A673 (cell line): ENCODE measurements around the gene FSTL4. TPM values are rescaled to one million over a fixed set of nuclear protein-coding genes. Genes with fewer than 3 reads are reported as not detected.

Source experiments
- BruUV-seq: library from RNA; stranded (reverse); fragments of 400-500 nt; replicated peaks from 2 replicates; lab custom pipeline; 2021; lab: Mats Ljungman, UMichigan
- CTCF ChIA-PET: fragments of 300-600 bp; sonication (Branson Sonifier 250); formaldehyde crosslinking; loops from one replicate; lab custom pipeline; 2022; ENCODE audit warnings: antibody characterized with exemption; lab: Charles Lee
- POLR2A ChIA-PET: fragments of 300-600 bp; sonication (Branson Sonifier 250); formaldehyde crosslinking; loops from one replicate; lab custom pipeline; 2022; ENCODE audit warnings: antibody characterized with exemption; ENCODE audit not compliant: low non-redundant PET; lab: Charles Lee
- DNase-seq: peaks from one replicate; pipeline ENCODE4 v3.0.0-alpha.2; 2015; ENCODE audit warnings: low spot score
- H3K27ac ChIP-seq: fragments of 200-600 bp; sonication (generic); 2 replicates; pipeline ENCODE4 v1.5.1; 2016; ENCODE audit warnings: mixed run types, low read depth, mild to moderate bottlenecking, mixed read lengths, antibody characterized with exemption, low read length; ENCODE audit not compliant: poor library complexity, severe bottlenecking
- H3K27me3 ChIP-seq: fragments of 200-600 bp; sonication (generic); replicated peaks from 2 replicates; pipeline ENCODE4 v1.6.1; 2017; ENCODE audit warnings: mixed run types, low read depth, mild to moderate bottlenecking, mixed read lengths, antibody characterized with exemption, low read length; ENCODE audit not compliant: insufficient read depth, poor library complexity
- H3K36me3 ChIP-seq: fragments of 200-600 bp; sonication (generic); 2 replicates; pipeline ENCODE4 v1.6.1; 2016; ENCODE audit warnings: mixed run types, mild to moderate bottlenecking, mixed read lengths, antibody characterized with exemption, low read length; ENCODE audit not compliant: insufficient read depth, poor library complexity, severe bottlenecking
- H3K4me1 ChIP-seq: fragments of 200-600 bp; sonication (generic); 2 replicates; pipeline ENCODE4 v1.6.1; 2017; ENCODE audit warnings: mixed run types, mild to moderate bottlenecking, mixed read lengths, antibody characterized with exemption, low read length; ENCODE audit not compliant: insufficient read depth, poor library complexity, severe bottlenecking
- H3K4me3 ChIP-seq: fragments of 200-600 bp; sonication (generic); 2 replicates; pipeline ENCODE4 v1.5.1; 2016; ENCODE audit warnings: low read depth, mixed run types, mild to moderate bottlenecking, mixed read lengths, low read length; ENCODE audit not compliant: poor library complexity, severe bottlenecking
- H3K9me3 ChIP-seq: fragments of 200-600 bp; sonication (generic); 2 replicates; pipeline ENCODE4 v1.6.1; 2016; ENCODE audit warnings: mixed run types, low read depth, mild to moderate bottlenecking, mixed read lengths, antibody characterized with exemption, low read length; ENCODE audit not compliant: poor library complexity, severe bottlenecking
- EZH2 ChIP-seq: fragments of 200-600 bp; sonication (generic); IDR thresholded peaks from 2 replicates; pipeline ENCODE4 v1.6.1; 2017; ENCODE audit warnings: borderline replicate concordance, low read depth, mild to moderate bottlenecking, mixed read lengths, antibody characterized with exemption, low read length; ENCODE audit not compliant: poor library complexity, severe bottlenecking
- intact Hi-C: fragments of 100-400 bp; cut with micrococcal nuclease; formaldehyde crosslinking; loops from one replicate; pipeline ENCODE4 v1.10.0; 2022; ENCODE audit not compliant: unreplicated experiment
- total RNA-seq: library from RNA; stranded (reverse); gene quantifications from 2 replicates; pipeline ENCODE4 v1.2.3, GENCODE V29; 2021
- TF ChIP-seq, protein P1 (sequence below): fragments of 300-800, 200-600 bp; sonication (generic); conservative IDR thresholded peaks from 2 replicates; pipeline ENCODE4 v1.5.1; 2017; ENCODE audit warnings: low read depth, mild to moderate bottlenecking, antibody characterized with exemption, low read length, moderate library complexity, mixed read lengths

The FSTL4 gene
- total RNA-seq, 1 experiment from 2014 or later = 0.86 TPM

DNA sequence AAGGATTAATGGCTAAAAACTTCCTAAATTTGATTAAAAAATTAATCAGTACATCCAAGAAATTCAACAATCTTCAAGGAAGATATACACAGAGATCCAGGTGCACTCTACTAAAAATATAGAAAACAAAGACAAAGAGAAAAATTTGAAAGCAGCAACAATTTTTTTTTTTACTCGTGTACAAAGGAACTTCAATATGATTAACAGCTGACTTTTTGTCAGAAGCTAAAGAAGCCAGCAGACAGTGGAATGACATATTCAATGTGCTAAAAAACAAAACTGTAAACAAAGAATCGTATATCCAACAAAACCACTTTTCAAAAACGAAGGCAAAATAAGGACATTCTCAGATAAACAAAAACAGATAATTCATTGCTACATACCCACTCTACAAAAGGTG lies 234.6 kb downstream of the FSTL4 start:
- no peaks in the 10 kb centered on the region for H3K27me3 ChIP-seq
- no peaks in the 10 kb centered on the region for H3K4me1 ChIP-seq
- H3K36me3 ChIP-seq = no peaks in the 10 kb centered on the region
- no peak overlapping the region for H3K4me3 ChIP-seq
- DNase-seq = no peak
- TF ChIP-seq, protein P1, sequence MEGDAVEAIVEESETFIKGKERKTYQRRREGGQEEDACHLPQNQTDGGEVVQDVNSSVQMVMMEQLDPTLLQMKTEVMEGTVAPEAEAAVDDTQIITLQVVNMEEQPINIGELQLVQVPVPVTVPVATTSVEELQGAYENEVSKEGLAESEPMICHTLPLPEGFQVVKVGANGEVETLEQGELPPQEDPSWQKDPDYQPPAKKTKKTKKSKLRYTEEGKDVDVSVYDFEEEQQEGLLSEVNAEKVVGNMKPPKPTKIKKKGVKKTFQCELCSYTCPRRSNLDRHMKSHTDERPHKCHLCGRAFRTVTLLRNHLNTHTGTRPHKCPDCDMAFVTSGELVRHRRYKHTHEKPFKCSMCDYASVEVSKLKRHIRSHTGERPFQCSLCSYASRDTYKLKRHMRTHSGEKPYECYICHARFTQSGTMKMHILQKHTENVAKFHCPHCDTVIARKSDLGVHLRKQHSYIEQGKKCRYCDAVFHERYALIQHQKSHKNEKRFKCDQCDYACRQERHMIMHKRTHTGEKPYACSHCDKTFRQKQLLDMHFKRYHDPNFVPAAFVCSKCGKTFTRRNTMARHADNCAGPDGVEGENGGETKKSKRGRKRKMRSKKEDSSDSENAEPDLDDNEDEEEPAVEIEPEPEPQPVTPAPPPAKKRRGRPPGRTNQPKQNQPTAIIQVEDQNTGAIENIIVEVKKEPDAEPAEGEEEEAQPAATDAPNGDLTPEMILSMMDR = no peak
- TF ChIP-seq EZH2 = no peak
- no TSS peak for BruUV-seq
- intact Hi-C loops = no loop called here
- ChIA-PET CTCF (no interaction called here), POLR2A (no interaction called here)
- H3K27ac ChIP-seq = no peak overlapping the region
- H3K9me3 ChIP-seq = peaks cover 16% of the 10 kb centered on the region

DNA sequence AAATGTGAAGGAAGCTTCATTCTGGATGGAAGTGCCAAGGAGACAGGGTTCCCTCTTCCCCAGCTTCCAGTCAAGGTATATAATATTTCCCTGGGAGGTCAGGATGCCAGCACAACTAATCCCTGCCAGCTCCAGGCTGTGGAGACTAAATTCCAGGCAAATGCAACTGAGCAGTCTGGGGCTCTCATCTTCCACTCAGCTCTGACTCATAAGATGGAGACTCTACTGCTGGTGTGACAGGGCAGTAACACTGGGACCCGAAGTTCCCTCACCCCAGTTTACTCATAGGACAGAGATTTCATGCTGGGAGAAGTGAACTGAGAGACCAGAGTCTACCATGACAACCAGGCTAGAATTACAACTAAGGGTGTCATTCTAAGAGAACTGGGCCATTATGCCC lies 235.4 kb downstream of the FSTL4 start:
- Histone ChIP-seq H3K27me3 (no peaks in the 10 kb centered on the region), H3K27ac (no peak overlapping the region), H3K36me3 (no peaks in the 10 kb centered on the region), H3K9me3 (peaks cover 16% of the 10 kb centered on the region), H3K4me1 (no peaks in the 10 kb centered on the region), H3K4me3 (no peak overlapping the region)
- intact Hi-C loops = no loop called here
- BruUV-seq = no TSS peak
- TF ChIP-seq EZH2 = no peak
- TF ChIP-seq, protein P1 = no peak
- CTCF ChIA-PET = interaction anchor here (1.0 kb wide), 1 partner anchor 16 kb away, joined by 3 read pairs; no protein-coding TSS in a partner anchor
- DNase-seq = no peak
- POLR2A ChIA-PET = no interaction called here

DNA sequence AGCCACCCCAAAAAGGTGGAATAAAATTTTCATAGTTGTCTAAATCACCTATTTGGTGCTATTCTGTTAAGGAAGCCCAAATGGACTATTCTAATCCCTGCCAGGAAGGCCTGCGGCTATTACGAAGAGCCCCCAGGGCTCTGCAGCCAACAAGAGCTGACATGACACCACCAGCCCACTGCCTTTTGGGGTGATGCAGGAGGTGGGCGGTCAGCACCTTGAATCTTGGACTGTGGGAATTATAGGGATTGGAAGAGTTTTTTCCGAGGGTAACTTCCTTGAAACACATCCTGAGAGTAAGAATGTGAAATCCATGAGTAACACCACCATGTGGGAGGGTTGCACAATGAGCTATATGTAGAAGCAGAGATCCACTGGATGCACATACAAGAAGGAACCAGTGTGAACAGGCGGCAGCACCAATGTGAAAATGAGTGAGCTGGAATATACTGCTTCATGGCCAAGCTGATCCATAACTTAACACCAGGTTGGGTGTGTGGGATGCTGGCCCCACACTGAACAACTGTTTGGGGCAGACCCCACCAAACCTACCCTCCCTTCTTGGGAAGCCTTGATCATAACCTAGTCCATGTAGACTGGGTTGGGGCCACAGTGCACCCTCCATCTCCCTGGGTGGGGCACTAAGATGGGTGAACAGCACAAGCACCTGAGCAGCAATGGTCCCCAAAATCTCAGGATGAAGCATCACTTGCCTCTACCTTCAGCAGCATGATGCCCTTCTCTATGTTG lies 239.0 kb downstream of the FSTL4 start:
- CTCF ChIA-PET = no interaction called here
- Histone ChIP-seq H3K4me1 (no peaks in the 10 kb centered on the region), H3K27me3 (no peaks in the 10 kb centered on the region), H3K9me3 (peaks cover 16% of the 10 kb centered on the region), H3K27ac (no peak overlapping the region), H3K4me3 (no peak overlapping the region), H3K36me3 (no peaks in the 10 kb centered on the region)
- BruUV-seq = no TSS peak
- no peak for TF ChIP-seq EZH2
- TF ChIP-seq, protein P1 = no peak
- intact Hi-C loops = no loop called here
- DNase-seq = no peak
- POLR2A ChIA-PET = no interaction called here
